ENCODE data around the gene HMX2.
"Not testable (repeated sequence)": the region's sequence is repeated elsewhere in the genome, so short reads cannot be mapped to it uniquely, and the experiment has no call there.

HMX2 gene

GRCh38 chr10:123153486-123154091, 5.7 kb downstream of the HMX2 start:
- DNase-seq: no peak

DNA sequence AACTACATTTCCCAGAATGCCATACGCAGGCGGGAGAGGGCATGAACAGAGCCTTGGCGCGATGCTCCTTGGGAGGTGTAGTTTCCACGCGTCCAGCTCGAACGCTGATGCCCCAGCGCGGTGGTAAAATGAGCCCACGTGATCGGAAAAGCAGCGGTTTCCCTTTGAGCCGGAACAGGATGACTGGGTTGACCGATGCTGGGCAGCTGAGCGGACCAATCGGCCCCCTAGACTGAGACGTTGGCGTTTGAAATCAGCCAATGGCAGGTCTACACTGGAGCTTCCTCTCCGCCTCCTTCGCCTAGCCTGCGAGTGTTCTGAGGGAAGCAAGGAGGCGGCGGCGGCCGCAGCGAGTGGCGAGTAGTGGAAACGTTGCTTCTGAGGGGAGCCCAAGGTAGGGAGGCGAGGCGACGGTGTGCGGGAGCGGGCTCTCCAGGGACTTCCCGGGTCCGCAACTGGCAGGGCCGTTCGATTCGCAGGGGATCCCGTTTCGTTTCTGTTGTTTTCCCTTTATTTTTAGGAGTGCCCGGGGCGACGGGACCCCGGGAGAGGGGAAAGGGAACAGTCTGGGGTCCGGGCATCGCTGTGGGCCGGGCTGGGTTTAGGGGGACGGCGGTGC, 6.3 kb downstream of the HMX2 start, which contains the start of gene BUB3:
Gene BUB3, plus strand, starts transcription at position 311 of the 619 bp plus-strand sequence. CDS start 516 bp downstream, outside the sequence.
- peak; percentile 97 for DNase-seq

GRCh38 chr10:123154711-123155505, 7.0 kb downstream of the HMX2 start:
- DNase-seq: peak in 1 of 2 donors; percentile 54

DNA sequence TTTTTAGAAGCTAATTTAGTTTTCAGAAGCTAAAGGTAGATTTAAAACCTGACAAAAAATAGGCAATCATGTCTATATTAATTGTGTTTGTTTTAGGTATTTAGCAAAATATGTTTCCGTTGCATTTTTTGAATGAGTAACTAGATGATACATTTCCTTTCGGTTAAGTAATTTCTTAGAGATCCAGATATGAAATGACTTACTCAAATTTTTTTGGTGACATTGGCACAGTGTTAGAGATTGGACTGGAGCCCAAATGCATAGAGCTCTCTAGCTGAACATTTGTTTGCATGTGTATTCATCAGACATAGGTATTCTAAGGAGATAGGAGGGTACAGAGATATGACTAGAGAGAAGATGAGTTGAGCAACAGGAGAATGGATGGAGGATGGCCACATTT, 8.1 kb downstream of the HMX2 start:
- DNase-seq: no peak

DNA sequence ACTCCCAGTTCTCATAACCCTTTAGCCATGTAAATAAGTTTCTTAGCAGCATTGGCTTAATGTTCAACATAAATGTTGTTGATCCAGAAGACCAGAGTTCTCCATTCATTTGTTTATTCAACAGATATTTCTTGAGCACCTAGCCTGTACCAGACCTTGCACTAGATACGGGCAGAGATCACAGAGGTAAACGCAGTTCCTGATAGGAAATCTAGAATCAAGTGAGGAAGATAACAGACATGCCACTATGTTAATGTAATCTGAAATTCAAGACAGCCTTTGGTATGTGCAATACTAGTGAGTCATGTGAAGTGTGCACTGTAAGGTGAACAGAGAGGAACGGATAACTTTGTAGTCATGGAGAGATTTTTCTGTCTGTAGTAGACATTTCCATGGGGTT, 9.3 kb downstream of the HMX2 start:
- DNase-seq: no peak

GRCh38 chr10:123158682-123159081, 10.7 kb downstream of the HMX2 start:
- no peak for DNase-seq

GRCh38 chr10:123160311-123160980, 12.5 kb downstream of the HMX2 start:
- DNase-seq: peak in 1 of 2 donors; percentile 70

- no peak for DNase-seq
Measured at GRCh38 chr10:123164319-123164718, 16.4 kb downstream of the HMX2 start.

DNA sequence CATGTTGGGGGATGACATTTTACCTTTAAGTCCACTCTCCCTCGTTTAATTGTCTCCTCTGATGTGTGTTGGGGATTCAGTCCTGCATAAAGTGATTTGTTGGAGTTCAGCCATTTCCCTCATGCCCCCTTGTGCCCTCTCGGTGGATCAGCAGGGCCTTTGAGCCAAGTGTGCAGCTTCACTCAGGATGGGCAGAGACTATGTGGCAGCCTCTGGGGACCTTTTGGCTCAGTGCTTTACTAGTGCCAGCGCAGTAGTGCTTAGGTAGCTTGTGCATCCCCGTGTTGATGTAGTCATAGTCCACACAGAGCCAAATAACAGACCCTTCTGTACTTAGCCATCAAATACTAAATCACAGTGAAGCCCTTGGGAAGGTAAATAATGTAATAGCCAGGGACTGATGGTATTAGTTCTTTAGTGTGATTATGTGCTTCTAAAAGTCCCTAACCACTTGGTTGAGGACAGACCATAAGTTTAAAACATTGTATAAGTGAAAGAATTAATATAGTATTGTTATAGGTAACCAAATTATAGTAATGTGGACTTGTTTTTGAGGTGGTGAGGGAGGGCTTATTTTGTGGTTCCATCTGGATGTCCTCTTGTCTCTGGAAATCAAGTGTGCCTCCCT, 17.6 kb downstream of the HMX2 start:
- DNase-seq: no peak

DNA sequence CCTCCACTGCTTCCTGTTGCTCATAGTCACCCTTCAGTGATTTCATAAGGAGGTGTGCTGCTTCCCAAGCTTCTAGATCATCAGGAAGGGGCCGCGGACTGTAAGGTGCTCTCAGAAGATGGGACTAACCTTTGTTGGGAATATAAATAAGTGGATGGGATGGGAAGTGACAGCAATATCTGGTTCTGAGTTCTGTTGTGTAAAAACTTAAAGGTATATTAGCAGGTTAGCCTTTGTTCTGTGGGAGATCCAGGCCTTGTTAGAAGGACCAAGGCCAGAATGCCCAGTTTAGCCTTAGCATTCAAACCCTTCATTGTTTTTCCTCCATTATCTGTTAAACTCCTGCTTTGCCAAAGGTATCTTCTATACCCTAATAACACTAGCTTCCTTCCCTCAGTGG, 18.7 kb downstream of the HMX2 start:
- DNase-seq: no peak

GRCh38 chr10:123170961-123171360, 23.0 kb downstream of the HMX2 start:
- no peak for DNase-seq

DNA sequence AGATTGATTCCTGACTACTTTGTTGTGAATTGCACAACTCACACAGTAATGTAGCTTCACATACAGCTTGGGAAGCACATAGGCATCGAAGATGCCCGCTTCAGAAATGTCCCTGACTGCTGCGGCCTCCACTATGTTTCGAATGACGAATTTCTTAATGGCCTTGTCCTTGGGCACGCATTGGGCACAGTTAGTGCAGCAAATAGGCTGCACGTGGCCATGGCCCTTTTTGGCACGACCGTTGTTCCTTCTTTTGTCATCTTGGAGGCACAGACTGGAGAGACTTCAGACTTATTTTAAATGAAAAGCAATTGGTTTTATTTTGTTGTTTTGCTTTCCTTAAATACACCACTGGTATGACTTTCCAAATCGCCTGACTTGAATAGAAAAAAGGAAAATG, 23.7 kb downstream of the HMX2 start:
- DNase-seq: not testable (repeated sequence)

DNA sequence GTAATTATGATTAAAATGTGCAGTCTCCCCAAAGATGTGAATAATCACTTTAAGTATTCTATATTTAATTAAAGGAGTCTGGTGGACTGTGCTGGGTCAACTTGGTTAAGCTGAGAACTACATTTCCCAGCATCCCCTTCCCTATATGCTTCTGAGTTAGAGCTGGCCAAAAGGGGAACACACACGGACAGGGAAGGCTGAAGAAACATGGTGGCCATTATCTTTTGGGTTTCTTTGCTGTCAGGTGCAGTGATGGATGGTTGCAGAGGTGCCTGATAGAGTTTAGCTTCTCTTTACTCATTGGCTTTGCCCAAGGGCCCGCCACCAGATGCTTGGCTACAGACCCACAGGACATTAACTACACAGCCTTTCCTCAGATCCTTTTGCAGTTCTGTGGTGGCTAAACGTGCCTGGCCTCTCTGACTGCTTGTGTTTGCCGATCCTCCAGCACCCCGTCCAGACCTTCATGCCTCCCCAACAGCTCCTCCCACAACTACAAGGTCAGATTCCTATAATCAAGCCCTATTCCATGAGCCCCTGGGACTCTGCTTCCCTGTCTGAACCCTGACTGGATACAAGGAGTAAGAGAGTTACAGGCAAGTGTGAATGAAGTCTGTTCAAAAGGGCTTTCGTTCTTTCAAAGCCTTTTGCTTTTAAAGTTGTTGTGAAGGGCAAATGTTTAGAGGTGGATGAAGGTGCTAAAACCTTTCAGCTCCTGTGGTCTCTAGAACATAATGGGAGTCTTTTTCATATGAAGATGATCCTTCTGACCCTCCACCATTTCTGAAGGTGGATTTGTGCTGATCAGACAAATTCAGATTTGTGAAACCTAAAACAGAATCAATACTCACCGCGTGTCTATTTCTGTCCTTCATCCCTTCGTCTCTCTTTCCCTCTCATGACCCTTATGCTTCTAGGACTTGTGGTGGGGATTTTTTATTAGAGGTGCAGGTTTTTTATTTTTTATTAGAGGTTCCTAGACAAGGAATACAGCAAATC, 27.8 kb downstream of the HMX2 start:
- DNase-seq: no peak

DNA sequence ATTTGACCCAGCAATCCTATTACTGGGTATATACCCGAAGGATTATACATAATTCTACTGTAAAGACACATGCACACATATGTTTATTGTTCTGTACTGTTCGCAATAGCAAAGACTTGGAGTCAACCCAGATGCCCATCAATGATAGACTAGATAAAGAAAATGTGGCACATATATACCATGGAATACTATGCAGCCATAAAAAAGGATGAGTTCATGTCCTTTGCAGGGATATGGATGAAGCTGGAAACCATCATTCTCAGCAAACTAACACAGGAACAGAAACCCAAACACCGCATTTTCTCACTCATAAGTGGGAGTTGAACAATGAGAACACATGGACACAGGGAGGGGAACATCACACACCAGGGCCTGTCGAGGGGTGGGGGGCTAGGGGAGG, 30.5 kb downstream of the HMX2 start:
- not testable (repeated sequence) for DNase-seq

DNA sequence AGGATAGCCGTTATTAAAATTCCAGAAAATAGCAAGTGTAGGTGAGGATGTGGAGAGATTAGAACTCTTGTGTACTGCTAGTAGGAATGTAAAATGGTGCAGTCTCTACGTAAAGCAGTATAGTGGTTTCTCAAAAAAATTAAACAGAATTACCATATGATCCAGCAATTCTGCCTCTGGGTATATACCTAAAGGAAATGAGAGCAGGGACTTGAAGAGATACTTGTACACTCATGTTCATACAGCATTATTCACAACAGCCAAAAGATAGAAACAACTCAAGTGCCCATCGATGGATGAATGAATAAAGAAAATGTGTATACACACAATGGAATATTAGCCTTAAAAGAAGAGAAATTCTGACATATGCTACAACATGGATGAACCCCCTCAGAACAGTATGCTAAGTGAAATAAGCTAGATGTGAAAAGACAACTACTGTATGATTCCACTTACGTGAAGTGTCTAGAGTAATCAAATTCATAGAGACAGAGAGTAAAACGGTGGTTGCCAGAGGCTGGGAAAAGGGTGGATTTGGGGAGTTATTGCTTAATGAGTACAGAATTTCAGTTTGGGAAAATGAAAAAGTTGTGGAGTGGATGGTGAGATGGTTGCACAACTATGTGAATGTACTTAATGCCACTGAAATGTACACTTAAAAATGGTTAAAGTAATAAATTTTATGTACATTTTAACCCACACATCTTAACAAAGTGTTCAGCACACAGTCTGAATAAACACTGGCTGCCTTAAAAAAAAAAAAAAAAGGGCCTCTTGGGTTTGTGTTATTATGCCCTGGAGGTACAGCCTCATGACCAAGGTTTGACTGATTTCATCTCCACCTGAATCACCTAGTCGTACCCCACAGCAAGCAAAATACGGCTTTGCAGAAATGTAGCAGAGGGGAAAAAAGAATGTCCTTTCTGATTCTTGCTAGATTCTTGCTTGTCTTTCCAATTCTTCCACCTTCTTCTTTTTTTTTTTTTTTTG, 32.5 kb downstream of the HMX2 start:
- no peak for DNase-seq

- no peak for DNase-seq
Measured at GRCh38 chr10:123183724-123184123, 35.8 kb downstream of the HMX2 start.

GRCh38 chr10:123187781-123188180, 39.8 kb downstream of the HMX2 start:
- DNase-seq: no peak

DNA sequence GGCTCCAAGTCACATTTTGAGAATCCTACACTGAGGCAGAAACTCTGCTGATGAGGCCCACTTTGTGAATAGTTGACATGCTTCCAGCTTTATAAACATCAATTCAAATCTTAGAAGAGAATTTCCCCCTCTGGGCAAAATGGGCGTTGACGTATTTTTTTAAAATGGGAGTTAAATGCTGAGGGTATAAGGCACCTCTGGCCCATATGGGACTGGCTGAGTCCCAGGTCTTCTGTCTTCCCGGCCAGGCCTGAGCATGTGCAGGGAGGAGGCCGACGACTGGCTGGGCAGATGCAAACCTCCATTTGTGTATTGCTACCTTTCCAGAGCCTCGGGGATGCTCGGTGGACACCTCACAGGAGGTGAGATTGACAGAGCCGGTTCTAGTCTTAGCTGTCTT, 44.0 kb downstream of the HMX2 start:
- DNase-seq: no peak

GRCh38 chr10:123194056-123194455, 46.1 kb downstream of the HMX2 start:
- DNase-seq: no peak
